ENCODE measurements around the gene SIRPG. TPM values are rescaled to one million over a fixed set of nuclear protein-coding genes. Genes with fewer than 3 reads are reported as not detected.

The SIRPG gene
- total RNA-seq, 1 experiment from 2014 or later: not detected

GRCh38 chr20:1660246-1660645 is 2.7 kb upstream of the SIRPG start:
- Histone ChIP-seq H3K9ac (ENCODE audit: extremely low read depth, insufficient read length, low read length) (no peak overlapping the region), H2BK5ac (ENCODE audit: insufficient read length, low read length) (no peak overlapping the region), H3K18ac (ENCODE audit: insufficient read length, low read depth, low read length) (no peak overlapping the region), H2BK12ac (ENCODE audit: insufficient read length, low read depth, low read length) (no peak overlapping the region), H4K20me1 (ENCODE audit: control insufficient read depth, insufficient read depth, insufficient read length) (no peaks in the 10 kb centered on the region), H3K27me3 (ENCODE audit: insufficient read depth, low read length) (no peaks in the 10 kb centered on the region), H3T11ph (ENCODE audit: low read length) (no peak overlapping the region), H3K14ac (ENCODE audit: insufficient read depth, low read length) (no peak overlapping the region), H3K27ac (ENCODE audit: insufficient read length, low read depth, low read length) (no peak overlapping the region), H3K4me1 (ENCODE audit: insufficient read depth, low read length) (no peaks in the 10 kb centered on the region), H3K56ac (ENCODE audit: insufficient read length, low read depth, low read length) (no peak overlapping the region), H3K79me1 (ENCODE audit: insufficient read depth, low read depth, low read length, poor library complexity, severe bottlenecking) (no peaks in the 10 kb centered on the region), H3K9me3 (ENCODE audit: control insufficient read depth, low read depth, low read length) (no peaks in the 10 kb centered on the region), H3K79me2 (ENCODE audit: insufficient read depth, low read length) (no peaks in the 10 kb centered on the region), H4K91ac (ENCODE audit: insufficient read length, low read depth, low read length) (no peak overlapping the region), H4K5ac (ENCODE audit: insufficient read length, low read depth, low read length) (no peak overlapping the region), H3K4ac (ENCODE audit: low read depth, low read length) (no peak overlapping the region), H3K23ac (ENCODE audit: insufficient read length, low read depth, low read length) (no peak overlapping the region), H2AFZ (ENCODE audit: low read length) (no peak overlapping the region), H3K4me2 (ENCODE audit: insufficient read depth, insufficient read length, low read length) (no peak overlapping the region), H2BK20ac (ENCODE audit: low read depth, low read length, poor library complexity, severe bottlenecking) (no peak overlapping the region), H2BK120ac (ENCODE audit: low read depth, low read length, poor library complexity, severe bottlenecking) (no peak overlapping the region), H2AK5ac (ENCODE audit: insufficient read length, low read length) (no peak overlapping the region), H3K23me2 (ENCODE audit: insufficient read length, low read depth, low read length, poor library complexity, severe bottlenecking) (no peaks in the 10 kb centered on the region), H2BK15ac (ENCODE audit: low read depth, low read length) (no peak overlapping the region), H4K8ac (replicated peaks; ENCODE audit: insufficient read length, low read depth, low read length) (no peak overlapping the region)
- no peak overlapping the region for H3K27ac Mint-ChIP-seq
- peaks cover 5 to 6% of the 10 kb centered on the region in 2 experiments for H3K4me1 Mint-ChIP-seq
- H3K4me3 Mint-ChIP-seq: no peak overlapping the region
- H3K27me3 Mint-ChIP-seq (ENCODE audit: low read depth): peaks cover 22% of the 10 kb centered on the region
- DNase-seq: no peak
- no peaks in the 10 kb centered on the region for H3K9me3 Mint-ChIP-seq
- no CpG with 5 or more reads among the region's 2 CpGs for WGBS (ENCODE audit: extremely low coverage, insufficient read length, low lambda C conversion rate)
- TF ChIP-seq CTCF (conservative IDR thresholded peaks at IDR 0.05): no peak
- no peaks in the 10 kb centered on the region for H3K36me3 Mint-ChIP-seq (ENCODE audit: insufficient read depth in 1 of 3, low read depth in 3 of 3)

Data from H9 (cell line).